SU-DHL-6 (cell line): ENCODE data around the gene ANXA6.

Experiments used
- H2AFZ ChIP-seq: fragments of 200-600 bp; sonication (generic); 2 replicates; pipeline ENCODE4 v1.6.1; 2014; ENCODE audit warnings: low read depth, mild to moderate bottlenecking, moderate library complexity, mixed read lengths, antibody characterized with exemption, low read length; ENCODE audit not compliant: severe bottlenecking
- H3F3A ChIP-seq: fragments of 200-600 bp; shearing (Covaris generic); 2 replicates; pipeline ENCODE4 v1.6.0; 2016; ENCODE audit warnings: antibody characterized with exemption, mild to moderate bottlenecking; ENCODE audit not compliant: insufficient read depth
- H3K27ac ChIP-seq: fragments of 200-600 bp; sonication (generic); 2 replicates; pipeline ENCODE4 v1.5.1; 2016; ENCODE audit warnings: low read depth, mild to moderate bottlenecking, low read length, moderate library complexity, mixed read lengths
- H3K27me3 ChIP-seq: fragments of 200-600 bp; sonication (generic), shearing (Covaris generic); 2 replicates; pipeline ENCODE4 v1.6.0; 2014; ENCODE audit warnings: mild to moderate bottlenecking, low read length
- H3K36me3 ChIP-seq: fragments of 200-600 bp; sonication (generic); 2 replicates; pipeline ENCODE4 v1.6.1; 2014; ENCODE audit warnings: mild to moderate bottlenecking, low read length, mixed read lengths
- H3K4me2 ChIP-seq: fragments of 300-600, 200-600 bp; shearing (Covaris generic), sonication (generic); 2 replicates; pipeline ENCODE4 v1.6.0; 2014; ENCODE audit warnings: low read length, low read depth, mild to moderate bottlenecking; ENCODE audit not compliant: poor library complexity, severe bottlenecking
- H3K4me3 ChIP-seq: fragments of 200-600 bp; sonication (generic); 2 replicates; pipeline ENCODE4 v1.5.1; 2014; ENCODE audit warnings: antibody characterized with exemption, low read length, mild to moderate bottlenecking, mixed read lengths; ENCODE audit not compliant: insufficient read depth, poor library complexity, severe bottlenecking
- H3K79me2 ChIP-seq: fragments of 200-600 bp; sonication (generic); 2 replicates; pipeline ENCODE4 v1.6.1; 2014; ENCODE audit warnings: mild to moderate bottlenecking, low read length, moderate library complexity; ENCODE audit not compliant: insufficient read depth
- H3K9ac ChIP-seq: fragments of 200-600 bp; sonication (generic); 2 replicates; pipeline ENCODE4 v1.7.0; 2014; ENCODE audit warnings: mild to moderate bottlenecking, low read length
- H3K9me2 ChIP-seq: fragments of 200-600 bp; sonication (generic); replicated peaks from 2 replicates; pipeline ENCODE4 v1.6.1; 2014; ENCODE audit warnings: low read length; ENCODE audit not compliant: insufficient read depth
- H3K9me3 ChIP-seq: fragments of 200-600 bp; sonication (generic); 2 replicates; pipeline ENCODE4 v1.6.1; 2014; ENCODE audit warnings: low read length, mixed read lengths; ENCODE audit not compliant: insufficient read depth
- H4K20me1 ChIP-seq: fragments of 200-600 bp; sonication (generic); 2 replicates; pipeline ENCODE4 v1.6.1; 2014; ENCODE audit warnings: low read depth, mild to moderate bottlenecking, antibody characterized with exemption, low read length, moderate library complexity, mixed read lengths
- CTCF ChIP-seq: fragments of 200-600 bp; sonication (generic); IDR thresholded peaks from one replicate; pipeline ENCODE4 v1.5.1; 2017; ENCODE audit warnings: antibody characterized with exemption, mild to moderate bottlenecking, low read length, moderate library complexity; ENCODE audit not compliant: insufficient read depth, poor library complexity, severe bottlenecking
- EZH2phosphoT487 ChIP-seq: fragments of 200-600 bp; sonication (generic), shearing (Covaris generic); conservative IDR thresholded peaks from 2 replicates; pipeline ENCODE4 v1.6.1; 2018; ENCODE audit warnings: mild to moderate bottlenecking, antibody characterized with exemption, low read length, moderate library complexity, mixed read lengths

Gene ANXA6

GRCh38 chr5:151153300-151153699 is 4.3 kb downstream of the ANXA6 start:
- H2AFZ ChIP-seq: no peak overlapping the region
- H3F3A ChIP-seq: no peaks in the 10 kb centered on the region; the same call in 1 of the 2 replicates
- H3K4me2 ChIP-seq: no peak overlapping the region
- H3K36me3 ChIP-seq: no peaks in the 10 kb centered on the region
- H3K27me3 ChIP-seq: no peaks in the 10 kb centered on the region
- H3K4me3 ChIP-seq: no peak overlapping the region
- no peaks in the 10 kb centered on the region for H3K9me3 ChIP-seq
- H4K20me1 ChIP-seq: no peaks in the 10 kb centered on the region
- H3K9me2 ChIP-seq: no peaks in the 10 kb centered on the region
- H3K9ac ChIP-seq: no peak overlapping the region
- TF ChIP-seq EZH2phosphoT487: no peak
- no peaks in the 10 kb centered on the region for H3K79me2 ChIP-seq
- no peak overlapping the region for H3K27ac ChIP-seq

GRCh38 chr5:151151793-151152192 is 5.8 kb downstream of the ANXA6 start:
- Histone ChIP-seq H3K4me3 (no peak overlapping the region), H3K27ac (no peak overlapping the region), H3K9me2 (no peaks in the 10 kb centered on the region), H3K36me3 (no peaks in the 10 kb centered on the region), H3F3A (no peaks in the 10 kb centered on the region; the same call in 1 of the 2 replicates), H2AFZ (no peak overlapping the region), H3K27me3 (no peaks in the 10 kb centered on the region), H3K9me3 (no peaks in the 10 kb centered on the region), H4K20me1 (no peaks in the 10 kb centered on the region), H3K4me2 (no peak overlapping the region), H3K9ac (no peak overlapping the region), H3K79me2 (no peaks in the 10 kb centered on the region)
- no peak for TF ChIP-seq CTCF

GRCh38 chr5:151151263-151151660 is 6.3 kb downstream of the ANXA6 start:
- H3K9ac ChIP-seq: peak overlapping the region; percentile 37
- no peaks in the 10 kb centered on the region for H3K27me3 ChIP-seq
- no peaks in the 10 kb centered on the region for H4K20me1 ChIP-seq
- H2AFZ ChIP-seq: peak overlapping the region; percentile 61
- H3K4me2 ChIP-seq: peak overlapping the region; percentile 45
- no peaks in the 10 kb centered on the region; the same call in 1 of the 2 replicates for H3F3A ChIP-seq
- no peaks in the 10 kb centered on the region for H3K9me3 ChIP-seq
- H3K36me3 ChIP-seq: no peaks in the 10 kb centered on the region
- H3K4me3 ChIP-seq: no peak overlapping the region
- H3K79me2 ChIP-seq: no peaks in the 10 kb centered on the region
- no peaks in the 10 kb centered on the region for H3K9me2 ChIP-seq
- H3K27ac ChIP-seq: peak overlapping the region; percentile 61
- no peak for TF ChIP-seq CTCF

- no peak overlapping the region for H3K4me3 ChIP-seq
- no peaks in the 10 kb centered on the region for H3K9me2 ChIP-seq
- no peaks in the 10 kb centered on the region for H3K27me3 ChIP-seq
- peak overlapping the region; percentile 45 for H3K4me2 ChIP-seq
- no peaks in the 10 kb centered on the region for H3K36me3 ChIP-seq
- no peaks in the 10 kb centered on the region for H3K9me3 ChIP-seq
- H4K20me1 ChIP-seq: no peaks in the 10 kb centered on the region
- no peaks in the 10 kb centered on the region for H3K79me2 ChIP-seq
- no peak for TF ChIP-seq EZH2phosphoT487
- no peak for TF ChIP-seq CTCF
- peak overlapping the region; percentile 61 for H2AFZ ChIP-seq
- peak overlapping the region; percentile 37 for H3K9ac ChIP-seq
- no peaks in the 10 kb centered on the region; the same call in 1 of the 2 replicates for H3F3A ChIP-seq
- peak overlapping the region; percentile 61 for H3K27ac ChIP-seq
Observed at GRCh38 chr5:151150471-151151262, 6.9 kb downstream of the ANXA6 start.
